H1 (cell line): ENCODE results near the gene RDH11. TPM values are rescaled to one million over a fixed set of nuclear protein-coding genes. Genes with fewer than 3 reads are reported as not detected.

Experiments
- ASH2L ChIP-seq: fragments of 200-600, 300-600 bp; sonication (generic); IDR thresholded peaks from one replicate; pipeline ENCODE4 v1.7.1; 2017; ENCODE audit warnings: low read length
- RAD21 ChIP-seq, 2 experiments: IDR thresholded peaks in 1 of 2; conservative IDR thresholded peaks in 1 of 2; 2 replicates each; pipeline ENCODE4 v1.6.1; 2011; ENCODE audit warnings: low read depth in 2 of 2, low read length in 2 of 2, improper control_type of control experiment in 1 of 2, inconsistent platforms in 1 of 2, mild to moderate bottlenecking in 1 of 2, moderate library complexity in 1 of 2
- SIRT6 ChIP-seq: IDR thresholded peaks from one replicate; pipeline ENCODE4 v1.7.1; 2012; ENCODE audit warnings: low read length, inconsistent platforms
- SRF ChIP-seq: IDR thresholded peaks from 2 replicates; pipeline ENCODE4 v1.6.1; 2011; ENCODE audit warnings: mild to moderate bottlenecking, low read depth, low read length, moderate library complexity
- TAF1 ChIP-seq: IDR thresholded peaks from 2 replicates; pipeline ENCODE4 v1.6.1; 2011; ENCODE audit warnings: mild to moderate bottlenecking, low read depth, low read length
- TBP ChIP-seq: IDR thresholded peaks from 2 replicates; pipeline ENCODE4 v1.6.1; 2011; ENCODE audit warnings: low read depth, low read length, improper control_type of control experiment
- polyA plus RNA-seq, 7 experiments: library from polyadenylated mRNA; depleted of rRNA in 3 of 7; stranded (reverse) in 5 of 7; unstranded in 2 of 7; fragments of >200 nt in 5 of 7; fragments of 200-250 nt in 2 of 7; gene quantifications; 1 replicate in 5 of 7; 2 replicates in 1 of 7; 4 replicates in 1 of 7; pipeline versions ENCODE4 v1.2.1 to v1.2.3, GENCODE V29; 2011 to 2013; ENCODE audit warnings: missing spikeins in 2 of 7, mixed read lengths in 2 of 7
- total RNA-seq: library from RNA; stranded (reverse); fragmentation: NEBNext Ultra II Directional; extraction: Animal tissue kit (Norgen Biotek cat#: 25700); gene quantifications from 2 replicates; pipeline ENCODE4 v1.2.1, GENCODE V29; 2021
- TF ChIP-seq, protein P1 (sequence below): IDR thresholded peaks from 2 replicates; pipeline ENCODE4 v1.6.1; 2011; ENCODE audit warnings: low read depth, mild to moderate bottlenecking, low read length; ENCODE audit not compliant: insufficient read depth

The RDH11 gene
- total and polyA plus RNA-seq, 2 of the 8 experiments (the other 6 are each of a cell fraction or from before 2014, with no cell fraction given) = 104 to 117 TPM

GRCh38 chr14:67695394-67695949 lies at the start of gene RDH11 (continued):
- TF ChIP-seq RAD21 (IDR thresholded peaks at IDR 0.05 in 1 of 2, conservative IDR thresholded peaks at IDR 0.05 in 1 of 2; ENCODE audit: low read depth in 2 of 2, low read length in 2 of 2) = no peak
- peak; percentile 81 for TF ChIP-seq ASH2L
- TF ChIP-seq, protein P1, sequence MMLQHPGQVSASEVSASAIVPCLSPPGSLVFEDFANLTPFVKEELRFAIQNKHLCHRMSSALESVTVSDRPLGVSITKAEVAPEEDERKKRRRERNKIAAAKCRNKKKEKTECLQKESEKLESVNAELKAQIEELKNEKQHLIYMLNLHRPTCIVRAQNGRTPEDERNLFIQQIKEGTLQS = peak; percentile 51; the same call in 1 of the 2 replicates
- TF ChIP-seq TBP = peak; percentile 90
- no peak for TF ChIP-seq SIRT6
- TF ChIP-seq SRF = no peak
- TF ChIP-seq TAF1 = peak; percentile 95
- TF ChIP-seq, all 59 proteins: peak for 19
